GM18508 (cell line): ENCODE measurements around the gene PALB2.

Experiments used
- ATAC-seq: cut with Tn5 transposase; IDR thresholded peaks from one replicate; pipeline ENCODE4 v1.9.1; 2021; ENCODE audit warnings: moderate number of reproducible peaks; ENCODE audit not compliant: insufficient read depth, unreplicated experiment

PALB2 gene

DNA sequence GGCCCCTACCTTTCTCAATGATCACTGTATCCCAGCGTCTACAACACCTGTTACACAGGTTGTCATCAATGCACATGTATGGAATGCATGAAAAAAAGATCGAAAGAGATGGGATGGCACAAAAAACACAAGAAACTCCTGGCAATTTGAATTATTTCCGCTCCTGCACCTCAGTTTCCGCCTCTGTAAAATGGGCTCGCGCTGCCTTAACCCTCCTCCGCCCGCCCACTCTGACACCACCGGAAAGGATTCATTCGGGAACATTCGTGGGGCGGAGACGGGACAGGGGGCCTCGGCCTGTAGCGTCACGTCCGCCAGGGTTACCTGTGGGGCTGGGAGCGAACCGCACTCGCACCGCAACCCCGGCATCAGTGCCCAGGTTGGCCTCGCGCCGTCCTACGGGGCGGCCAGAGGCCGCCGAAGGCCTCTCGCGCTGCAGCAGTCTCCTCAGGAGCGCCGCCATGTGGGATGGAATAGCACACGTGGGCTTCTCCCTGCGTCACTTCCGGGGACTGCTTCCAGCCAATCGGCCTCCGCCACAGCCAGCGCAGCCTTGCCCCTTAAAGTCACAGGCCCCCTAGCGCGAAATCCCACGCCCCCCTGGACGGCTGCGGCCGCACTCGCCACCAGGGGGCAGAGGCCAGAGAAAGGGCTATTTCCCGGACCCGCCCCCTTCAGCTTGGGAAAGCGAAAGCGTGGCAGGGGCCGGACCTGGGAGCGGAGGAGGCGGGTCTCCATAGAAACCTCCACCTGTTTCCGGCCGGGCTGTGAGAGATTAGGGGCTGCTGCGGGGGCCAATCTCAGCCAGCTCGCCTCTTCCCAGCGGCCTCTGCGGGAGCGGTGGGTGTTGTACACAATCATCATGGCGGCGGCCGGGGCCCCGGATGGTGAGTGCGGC is 84.0 kb downstream of the PALB2 start, which contains the start of the genes EARS2 and UBFD1:
Gene EARS2, minus strand, starts transcription at position 470 of the 898 bp plus-strand sequence. Its CDS starts 7 bp downstream, at position 463.
Gene UBFD1, plus strand, starts transcription at position 847 of the 898 bp plus-strand sequence. Its CDS starts 16 bp downstream, at position 863.
- peak; percentile 84 for ATAC-seq

DNA sequence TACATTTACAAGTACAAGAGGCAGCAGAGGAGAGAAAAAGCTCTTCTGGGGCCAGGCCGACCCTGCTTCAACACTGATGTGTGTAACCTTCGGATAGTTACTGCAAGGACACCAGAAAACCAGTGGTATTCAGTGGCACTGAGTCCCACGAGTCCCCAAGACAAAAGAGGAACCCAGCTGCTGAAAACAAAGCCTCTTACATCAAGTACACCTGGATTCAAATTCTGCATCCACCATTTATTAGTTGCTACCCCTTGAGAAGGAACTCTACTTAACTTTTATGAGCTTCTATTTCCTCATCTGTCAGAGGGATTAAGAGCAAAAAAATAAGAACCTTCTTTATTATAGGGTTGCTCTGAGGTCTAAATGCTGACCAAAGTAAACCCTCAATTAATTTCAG is 86.6 kb downstream of the PALB2 start:
- ATAC-seq = no peak
